Stimulated activated naive CD8-positive, alpha-beta T cell treated with anti-CD3 and anti-CD28 coated beads, Interleukin-15, amount 100 ng/mL, for 72 hours (primary cell): ENCODE data around the gene ACSF3.
"Not testable (repeated sequence)": the region's sequence is repeated elsewhere in the genome, so short reads cannot be mapped to it uniquely, and the experiment has no call there.

Source experiments
- ATAC-seq: fragments of 150-1000 bp; cut with Tn5 transposase; 2 replicates; pipeline ENCODE4 v1.10.0; 2021; ENCODE audit warnings: mild to moderate bottlenecking, moderate library complexity
- DNase-seq, 2 donors: peaks; one replicate each; pipeline ENCODE4 v3.0.0; 2021 to 2022
- H3K27ac Mint-ChIP-seq, 2 donors: one replicate each; pipeline ENCODE4 v1.8.0; 2022; ENCODE audit warnings: mild to moderate bottlenecking in 2 of 2, mixed read lengths in 2 of 2, moderate library complexity in 2 of 2
- H3K27me3 Mint-ChIP-seq: one replicate; pipeline ENCODE4 v1.8.0; 2022; ENCODE audit warnings: mixed read lengths
- H3K4me1 Mint-ChIP-seq: one replicate; pipeline ENCODE4 v1.8.0; 2022; ENCODE audit warnings: mild to moderate bottlenecking, mixed read lengths
- H3K4me3 Mint-ChIP-seq, 2 donors: one replicate each; pipeline ENCODE4 v1.8.0; 2022; ENCODE audit warnings: mild to moderate bottlenecking in 2 of 2, mixed read lengths in 2 of 2, moderate library complexity in 1 of 2
- H3K9me3 Mint-ChIP-seq, 2 donors: one replicate each; pipeline ENCODE4 v1.8.0; 2022; ENCODE audit warnings: mixed read lengths in 2 of 2

ACSF3 gene

GRCh38 chr16:89077076-89077475 is 16.6 kb upstream of the ACSF3 start:
- peaks cover 9 to 12% of the 10 kb centered on the region in 2 donors for H3K9me3 Mint-ChIP-seq
- no peaks in the 10 kb centered on the region for H3K4me1 Mint-ChIP-seq
- H3K27ac Mint-ChIP-seq, result no peak overlapping the region
- no peaks in the 10 kb centered on the region for H3K27me3 Mint-ChIP-seq
- H3K4me3 Mint-ChIP-seq, result no peak overlapping the region
- ATAC-seq, result no peak
- DNase-seq, result no peak

- Mint-ChIP-seq H3K27ac (no peak overlapping the region), H3K27me3 (no peaks in the 10 kb centered on the region), H3K9me3 (peaks cover 9 to 12% of the 10 kb centered on the region in 2 donors), H3K4me1 (no peaks in the 10 kb centered on the region), H3K4me3 (no peak overlapping the region)
- DNase-seq (no peak), ATAC-seq (no peak)
These were observed 15.5 kb upstream of the ACSF3 start for GRCh38 chr16:89078172-89078571.

GRCh38 chr16:89079434-89079980 is 14.1 kb upstream of the ACSF3 start:
- ATAC-seq (no peak), DNase-seq (no peak)
- Mint-ChIP-seq H3K9me3 (peaks cover 9 to 12% of the 10 kb centered on the region in 2 donors), H3K27ac (no peak overlapping the region), H3K4me1 (peaks cover 2% of the 10 kb centered on the region), H3K27me3 (no peaks in the 10 kb centered on the region), H3K4me3 (no peak overlapping the region)

GRCh38 chr16:89080196-89080853 is 13.3 kb upstream of the ACSF3 start:
- H3K27ac Mint-ChIP-seq, result no peak overlapping the region
- H3K4me1 Mint-ChIP-seq, result peaks cover 7% of the 10 kb centered on the region
- DNase-seq (no peak), ATAC-seq (no peak)
- H3K27me3 Mint-ChIP-seq, result no peaks in the 10 kb centered on the region
- H3K4me3 Mint-ChIP-seq, result no peak overlapping the region
- peaks cover 9 to 12% of the 10 kb centered on the region in 2 donors for H3K9me3 Mint-ChIP-seq

- ATAC-seq (no peak), DNase-seq (no peak)
- Mint-ChIP-seq H3K4me1 (peaks cover 7% of the 10 kb centered on the region), H3K4me3 (no peak overlapping the region), H3K27me3 (no peaks in the 10 kb centered on the region), H3K9me3 (no peaks in the 10 kb centered on the region), H3K27ac (no peak overlapping the region)
These were observed 12.1 kb upstream of the ACSF3 start for GRCh38 chr16:89081556-89081955.

- no peak for ATAC-seq
- H3K4me3 Mint-ChIP-seq, result no peak overlapping the region
- peaks cover 12% of the 10 kb centered on the region for H3K27me3 Mint-ChIP-seq
These were observed 9.2 kb upstream of the ACSF3 start for GRCh38 chr16:89084411-89084810.

GRCh38 chr16:89084814-89085612 is 8.6 kb upstream of the ACSF3 start:
- ATAC-seq, result no peak
- no peaks in the 10 kb centered on the region for H3K9me3 Mint-ChIP-seq
- H3K27ac Mint-ChIP-seq, result peak overlapping the region in 1 of 2 donors; percentile 34
- no peak overlapping the region for H3K4me3 Mint-ChIP-seq
- H3K27me3 Mint-ChIP-seq, result peaks cover 12% of the 10 kb centered on the region
- H3K4me1 Mint-ChIP-seq, result peaks cover 7% of the 10 kb centered on the region
- DNase-seq, result no peak

More at GRCh38 chr16:89084411-89084810, 9.2 kb upstream of the ACSF3 start:
- H3K27ac Mint-ChIP-seq, result no peak overlapping the region
- DNase-seq, result no peak
- no peaks in the 10 kb centered on the region for H3K9me3 Mint-ChIP-seq
- H3K4me1 Mint-ChIP-seq, result peaks cover 7% of the 10 kb centered on the region

GRCh38 chr16:89085755-89086154 is 7.9 kb upstream of the ACSF3 start:
- Mint-ChIP-seq H3K9me3 (no peaks in the 10 kb centered on the region), H3K4me3 (no peak overlapping the region), H3K27ac (no peak overlapping the region), H3K27me3 (peaks cover 12% of the 10 kb centered on the region), H3K4me1 (peaks cover 7% of the 10 kb centered on the region)
- DNase-seq (no peak), ATAC-seq (no peak)

GRCh38 chr16:89087922-89088497 is 5.6 kb upstream of the ACSF3 start:
- Mint-ChIP-seq H3K9me3 (no peaks in the 10 kb centered on the region), H3K27ac (peak overlapping the region; percentile 67 to 81), H3K4me1 (peaks cover 11% of the 10 kb centered on the region), H3K27me3 (peaks cover 17% of the 10 kb centered on the region), H3K4me3 (no peak overlapping the region)
- ATAC-seq, result no peak
- DNase-seq, result no peak

- no peak overlapping the region for H3K27ac Mint-ChIP-seq
- H3K4me1 Mint-ChIP-seq, result peaks cover 12% of the 10 kb centered on the region
- ATAC-seq, result no peak
- no peak overlapping the region for H3K4me3 Mint-ChIP-seq
- H3K27me3 Mint-ChIP-seq, result peaks cover 17% of the 10 kb centered on the region
- H3K9me3 Mint-ChIP-seq, result no peaks in the 10 kb centered on the region
- DNase-seq, result no peak
These were observed 4.5 kb upstream of the ACSF3 start for GRCh38 chr16:89089120-89089519.

GRCh38 chr16:89090182-89090630 is 3.4 kb upstream of the ACSF3 start:
- no peaks in the 10 kb centered on the region for H3K9me3 Mint-ChIP-seq
- ATAC-seq, result no peak
- H3K4me1 Mint-ChIP-seq, result peaks cover 16% of the 10 kb centered on the region
- H3K27ac Mint-ChIP-seq, result no peak overlapping the region
- H3K27me3 Mint-ChIP-seq, result peaks cover 17% of the 10 kb centered on the region
- no peak for DNase-seq
- no peak overlapping the region for H3K4me3 Mint-ChIP-seq

- Mint-ChIP-seq H3K9me3 (no peaks in the 10 kb centered on the region), H3K27ac (peak overlapping the region in 1 of 2 donors; percentile 36), H3K4me1 (peaks cover 22% of the 10 kb centered on the region), H3K4me3 (no peak overlapping the region), H3K27me3 (peaks cover 17% of the 10 kb centered on the region)
- DNase-seq (no peak), ATAC-seq (no peak)
These were observed 2.8 kb upstream of the ACSF3 start for GRCh38 chr16:89090669-89091426.

- Mint-ChIP-seq H3K4me1 (peaks cover 34% of the 10 kb centered on the region), H3K27me3 (peaks cover 17% of the 10 kb centered on the region), H3K9me3 (no peaks in the 10 kb centered on the region), H3K4me3 (peak overlapping the region; percentile 18 to 25), H3K27ac (peak overlapping the region in 1 of 2 donors; percentile 42)
- ATAC-seq (no peak), DNase-seq (no peak)
These were observed 1.6 kb upstream of the ACSF3 start for GRCh38 chr16:89092013-89092412.

- peak overlapping the region; percentile 81 to 83 for H3K4me3 Mint-ChIP-seq
- not testable (repeated sequence) for DNase-seq, ATAC-seq, H3K27me3 Mint-ChIP-seq, H3K9me3 Mint-ChIP-seq
- peak overlapping the region; percentile 77 to 87 for H3K27ac Mint-ChIP-seq
- peaks cover 46% of the 10 kb centered on the region for H3K4me1 Mint-ChIP-seq
These were observed 425 bp upstream of the ACSF3 start for GRCh38 chr16:89093252-89093601.

- no peaks in the 10 kb centered on the region for H3K9me3 Mint-ChIP-seq
- DNase-seq, result peak in 1 of 2 donors; percentile 32
- peak overlapping the region; percentile 97 for H3K27ac Mint-ChIP-seq
- peaks cover 58% of the 10 kb centered on the region for H3K4me1 Mint-ChIP-seq
- H3K27me3 Mint-ChIP-seq, result peaks cover 5% of the 10 kb centered on the region
- ATAC-seq, result no peak
- peak overlapping the region; percentile 94 to 96 for H3K4me3 Mint-ChIP-seq
These were observed 714 bp downstream of the ACSF3 start for GRCh38 chr16:89094252-89094879.
